A549 (cell line): ENCODE measurements around the gene SLC22A2. TPM values are rescaled to one million over a fixed set of nuclear protein-coding genes. Genes with fewer than 3 reads are reported as not detected.

Source experiments
- ATAC-seq, 2 experiments: fragments of 200-7000 bp in 1 of 2; fragments of >200 bp in 1 of 2; cut with Nextera tagmentation in 1 of 2; cut with Tn5 transposase in 1 of 2; 3 replicates each; pipeline versions ENCODE4 v1.8.0 to v1.9.1; 2018 to 2020; ENCODE audit warnings: mild to moderate bottlenecking in 1 of 2, moderate library complexity in 1 of 2
- CTCF ChIA-PET: fragments of 300-600 bp; sonication (Branson Sonifier 250); formaldehyde crosslinking; extraction: SDS; loops from one replicate; lab custom pipeline; 2021; ENCODE audit warnings: antibody characterized with exemption, inconsistent platforms; lab: Yijun Ruan, JAX
- POLR2A ChIA-PET: fragments of 350-600 bp; formaldehyde crosslinking; extraction: SDS; loops from one replicate; lab custom pipeline; 2021; ENCODE audit warnings: antibody characterized with exemption, inconsistent platforms; lab: Yijun Ruan, JAX
- DNase-seq, 2 experiments: peaks; one replicate each; pipeline versions ENCODE4 v3.0.0 to v3.0.0-alpha.2; 2011 to 2016; ENCODE audit warnings: low read depth in 1 of 2, low spot score in 1 of 2
- FAIRE-seq: peaks from 2 replicates; lab custom pipeline; 2011; peaks lifted over from hg19 to GRCh38; lab: Jason Lieb, UNC
- H3K27ac ChIP-seq, 2 experiments: fragments of >200 bp; sonication (Bioruptor Twin); formaldehyde crosslinking; 3 replicates each; pipeline ENCODE4 v1.5.1; 2016 to 2017
- H3K4me1 ChIP-seq: fragments of >200 bp; sonication (Bioruptor Twin); formaldehyde crosslinking; 3 replicates; pipeline ENCODE4 v1.6.1; 2016
- H3K4me2 ChIP-seq: fragments of >200 bp; sonication (Bioruptor Twin); formaldehyde crosslinking; 3 replicates; pipeline ENCODE4 v1.6.1; 2016
- H3K4me3 ChIP-seq: fragments of >200 bp; sonication (Bioruptor Twin); formaldehyde crosslinking; 3 replicates; pipeline ENCODE4 v1.5.1; 2016
- H3K9me3 ChIP-seq: fragments of >200 bp; sonication (Bioruptor Twin); formaldehyde crosslinking; 3 replicates; pipeline ENCODE4 v1.6.1; 2016
- BCL3 ChIP-seq: fragments of >200 bp; sonication (Bioruptor Twin); formaldehyde crosslinking; IDR thresholded peaks from 3 replicates; pipeline ENCODE4 v1.6.1; 2016
- BHLHE40 ChIP-seq: IDR thresholded peaks from 2 replicates; pipeline ENCODE4 v1.6.1; 2012; ENCODE audit warnings: low read depth, low read length, inconsistent platforms
- CHD2 ChIP-seq: fragments of 150-350 bp; IDR thresholded peaks from 2 replicates; pipeline ENCODE4 v1.6.1; 2014; ENCODE audit warnings: low read length; ENCODE audit not compliant: partially characterized antibody
- E2F6 ChIP-seq: IDR thresholded peaks from 2 replicates; pipeline ENCODE4 v1.6.1; 2012; ENCODE audit warnings: low read depth, borderline replicate concordance
- EHMT2 ChIP-seq: fragments of 200-600 bp; sonication (generic); IDR thresholded peaks from 2 replicates; pipeline ENCODE4 v1.6.1; 2016; ENCODE audit warnings: antibody characterized with exemption, low read depth, mild to moderate bottlenecking, moderate library complexity
- FOSL2 ChIP-seq, 2 experiments: fragments of 450-650 bp in 1 of 2; fragments of >200 bp in 1 of 2; sonication (Bioruptor Twin) in 1 of 2; formaldehyde crosslinking; IDR thresholded peaks; 2 replicates each; pipeline versions ENCODE4 v1.5.0 to v1.6.1; 2016 to 2020; ENCODE audit warnings: mild to moderate bottlenecking in 1 of 2, moderate library complexity in 1 of 2
- FOXS1 ChIP-seq: fragments of 250-450 bp; sonication (Bioruptor Pico); IDR thresholded peaks from 2 replicates; pipeline ENCODE4 v1.5.0; 2020; ENCODE audit warnings: mild to moderate bottlenecking, moderate library complexity
- GATA3 ChIP-seq: IDR thresholded peaks from 2 replicates; pipeline ENCODE4 v1.6.1; 2012; ENCODE audit warnings: borderline replicate concordance
- HDAC2 ChIP-seq: fragments of 200-600 bp; sonication (generic); IDR thresholded peaks from 2 replicates; pipeline ENCODE4 v1.6.1; 2016
- HOXB13 ChIP-seq: fragments of 250-450 bp; sonication (Bioruptor Pico); IDR thresholded peaks from 2 replicates; pipeline ENCODE4 v1.5.0; 2020; ENCODE audit warnings: low read depth, mild to moderate bottlenecking, moderate library complexity
- JUN ChIP-seq, 2 experiments: fragments of >200 bp; sonication (Bioruptor Twin); formaldehyde crosslinking; IDR thresholded peaks; 2 replicates in 1 of 2; 3 replicates in 1 of 2; pipeline ENCODE4 v1.6.1; 2016 to 2017
- JUNB ChIP-seq: fragments of >200 bp; sonication (Bioruptor Twin); formaldehyde crosslinking; IDR thresholded peaks from 2 replicates; pipeline ENCODE4 v1.6.1; 2016
- KDM1A ChIP-seq: fragments of 200-600 bp; sonication (generic); IDR thresholded peaks from 2 replicates; pipeline ENCODE4 v1.6.1; 2016; ENCODE audit warnings: low read depth, mild to moderate bottlenecking
- KDM5A ChIP-seq: fragments of 200-600 bp; sonication (generic); IDR thresholded peaks from 2 replicates; pipeline ENCODE4 v1.6.1; 2016; ENCODE audit warnings: antibody characterized with exemption, mild to moderate bottlenecking
- MYC ChIP-seq: IDR thresholded peaks from 2 replicates; pipeline ENCODE4 v1.6.1; 2012; ENCODE audit warnings: mild to moderate bottlenecking, inconsistent platforms, low read length, improper control_type of control experiment, borderline replicate concordance
- NR3C1 ChIP-seq: fragments of >200 bp; sonication (Bioruptor Twin); formaldehyde crosslinking; IDR thresholded peaks from 3 replicates; pipeline ENCODE4 v1.6.1; 2017
- POLR2A ChIP-seq: IDR thresholded peaks from 2 replicates; pipeline ENCODE4 v1.6.1; 2012; ENCODE audit warnings: mild to moderate bottlenecking, low read length
- RAD21 ChIP-seq, 2 experiments: fragments of >200 bp in 1 of 2; sonication (Bioruptor Twin) in 1 of 2; formaldehyde crosslinking in 1 of 2; IDR thresholded peaks in 1 of 2; conservative IDR thresholded peaks in 1 of 2; 2 replicates in 1 of 2; 3 replicates in 1 of 2; pipeline ENCODE4 v1.6.1; 2012 to 2018; ENCODE audit warnings: inconsistent platforms in 1 of 2
- RARB ChIP-seq: fragments of 250-450 bp; sonication (Bioruptor Pico); IDR thresholded peaks from 2 replicates; pipeline ENCODE4 v1.8.0; 2021; ENCODE audit warnings: mild to moderate bottlenecking, moderate library complexity
- TP53 ChIP-seq: fragments of 250-450 bp; sonication (Bioruptor Pico); IDR thresholded peaks from 2 replicates; pipeline ENCODE4 v1.5.0; 2021; ENCODE audit warnings: mild to moderate bottlenecking, moderate library complexity
- USF2 ChIP-seq: fragments of 450-650 bp; IDR thresholded peaks from 2 replicates; pipeline ENCODE4 v1.6.1; 2014; ENCODE audit warnings: antibody characterized with exemption
- ZC3H11A ChIP-seq: fragments of 450-650 bp; IDR thresholded peaks from 2 replicates; pipeline ENCODE4 v1.6.1; 2014; ENCODE audit warnings: antibody characterized with exemption, mild to moderate bottlenecking
- WGBS: methylation state at CpG from one replicate; pipeline ENCODE4 v1.1.6; 2017; ENCODE audit errors: missing lambda C conversion rate; 5-methylcytosine and 5-hydroxymethylcytosine counted together
- polyA plus RNA-seq, 4 experiments: library from polyadenylated mRNA; depleted of rRNA in 3 of 4; stranded (reverse); fragments of >200 nt; fragmentation: RNase III in 1 of 4; extraction: RNeasy Plus Mini Kit Qiagen cat#74134 plus additional on column Dnase treatment in 1 of 4; gene quantifications; 2 replicates in 3 of 4; 3 replicates in 1 of 4; pipeline ENCODE4 v1.2.3, GENCODE V29; 2011 to 2017
- TF ChIP-seq, protein P1 (sequence below): fragments of 200-600 bp; sonication (generic); IDR thresholded peaks from 2 replicates; pipeline ENCODE4 v1.6.1; 2016; ENCODE audit warnings: antibody characterized with exemption, mild to moderate bottlenecking, moderate library complexity
- TF ChIP-seq, protein P2 (sequence below): fragments of 150-350 bp; IDR thresholded peaks from 2 replicates; pipeline ENCODE4 v1.6.1; 2014; ENCODE audit warnings: low read depth, mild to moderate bottlenecking, low read length
- TF ChIP-seq, protein P3 (sequence below): IDR thresholded peaks from 2 replicates; pipeline ENCODE4 v1.6.1; 2012

The SLC22A2 gene
- polyA plus RNA-seq, 2 of the 4 experiments (the other 2 are of a cell fraction): 0.04 TPM; not detected in 1

DNA sequence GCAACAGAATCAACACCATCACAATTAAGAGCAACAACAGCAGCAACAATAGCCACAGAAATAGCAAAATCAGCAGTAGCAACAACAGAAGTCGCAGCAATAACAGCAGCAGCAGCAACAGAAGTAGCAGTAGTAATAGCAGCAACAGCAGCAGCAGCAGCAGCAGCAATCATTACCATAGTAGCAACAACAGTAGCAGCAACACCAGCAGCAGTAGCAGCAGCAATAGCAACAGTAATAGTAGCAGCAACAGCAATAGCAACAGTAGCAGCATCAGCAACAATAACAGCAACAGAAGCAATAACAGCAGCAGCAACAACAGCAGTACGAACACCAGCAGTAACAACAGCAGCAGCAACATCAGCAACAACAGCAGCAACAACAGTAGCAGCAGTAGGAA lies 39.8 kb downstream of the SLC22A2 start:
- Histone ChIP-seq H3K9me3 (peaks cover 3% of the 10 kb centered on the region; the same call in 1 of the 3 replicates), H3K4me2 (no peak overlapping the region), H3K27ac (no peak overlapping the region), H3K4me3 (no peak overlapping the region), H3K4me1 (0 out of 3 replicates have a peak, but pooled peaks cover 2% of the 10 kb centered on the region)
- CTCF ChIA-PET: no interaction called here
- WGBS: 66% methylated on average over 2 of the region's 2 CpGs
- FAIRE-seq: no peak
- peak in 1 of 2 experiments; percentile 66; a peak in 1 of 6 replicates for ATAC-seq
- POLR2A ChIA-PET: no interaction called here
- no peak for DNase-seq
- TF ChIP-seq, protein P1, sequence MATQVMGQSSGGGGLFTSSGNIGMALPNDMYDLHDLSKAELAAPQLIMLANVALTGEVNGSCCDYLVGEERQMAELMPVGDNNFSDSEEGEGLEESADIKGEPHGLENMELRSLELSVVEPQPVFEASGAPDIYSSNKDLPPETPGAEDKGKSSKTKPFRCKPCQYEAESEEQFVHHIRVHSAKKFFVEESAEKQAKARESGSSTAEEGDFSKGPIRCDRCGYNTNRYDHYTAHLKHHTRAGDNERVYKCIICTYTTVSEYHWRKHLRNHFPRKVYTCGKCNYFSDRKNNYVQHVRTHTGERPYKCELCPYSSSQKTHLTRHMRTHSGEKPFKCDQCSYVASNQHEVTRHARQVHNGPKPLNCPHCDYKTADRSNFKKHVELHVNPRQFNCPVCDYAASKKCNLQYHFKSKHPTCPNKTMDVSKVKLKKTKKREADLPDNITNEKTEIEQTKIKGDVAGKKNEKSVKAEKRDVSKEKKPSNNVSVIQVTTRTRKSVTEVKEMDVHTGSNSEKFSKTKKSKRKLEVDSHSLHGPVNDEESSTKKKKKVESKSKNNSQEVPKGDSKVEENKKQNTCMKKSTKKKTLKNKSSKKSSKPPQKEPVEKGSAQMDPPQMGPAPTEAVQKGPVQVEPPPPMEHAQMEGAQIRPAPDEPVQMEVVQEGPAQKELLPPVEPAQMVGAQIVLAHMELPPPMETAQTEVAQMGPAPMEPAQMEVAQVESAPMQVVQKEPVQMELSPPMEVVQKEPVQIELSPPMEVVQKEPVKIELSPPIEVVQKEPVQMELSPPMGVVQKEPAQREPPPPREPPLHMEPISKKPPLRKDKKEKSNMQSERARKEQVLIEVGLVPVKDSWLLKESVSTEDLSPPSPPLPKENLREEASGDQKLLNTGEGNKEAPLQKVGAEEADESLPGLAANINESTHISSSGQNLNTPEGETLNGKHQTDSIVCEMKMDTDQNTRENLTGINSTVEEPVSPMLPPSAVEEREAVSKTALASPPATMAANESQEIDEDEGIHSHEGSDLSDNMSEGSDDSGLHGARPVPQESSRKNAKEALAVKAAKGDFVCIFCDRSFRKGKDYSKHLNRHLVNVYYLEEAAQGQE: no peak
- TF ChIP-seq FOXS1 (no peak), BCL3 (no peak), KDM5A (no peak), EHMT2 (no peak)

- Histone ChIP-seq H3K9me3 (peaks cover 3% of the 10 kb centered on the region; the same call in 1 of the 3 replicates), H3K4me2 (no peak overlapping the region), H3K4me3 (no peak overlapping the region)
- CTCF ChIA-PET: no interaction called here
- POLR2A ChIA-PET: no interaction called here
- no peak for ATAC-seq
- 65% methylated on average over 4 of the region's 4 CpGs for WGBS
- FAIRE-seq: no peak
- TF ChIP-seq FOSL2 (IDR thresholded peaks at IDR 0.05) (no peak), FOSL2 (CRISPR knock-in tag; IDR thresholded peaks at IDR 0.05) (no peak), JUN (IDR thresholded peaks at IDR 0.05) (no peak), ZC3H11A (no peak), RARB (CRISPR knock-in tag) (no peak), USF2 (no peak), E2F6 (no peak), KDM1A (no peak)
- TF ChIP-seq, all 56 proteins: peak for 0
- no peak overlapping the region for H3K27ac ChIP-seq
- no peak for DNase-seq
- 0 out of 3 replicates have a peak, but pooled peaks cover 2% of the 10 kb centered on the region for H3K4me1 ChIP-seq
These were observed 40.8 kb downstream of the SLC22A2 start for GRCh38 chr6:160217863-160218262.

- H3K4me1 ChIP-seq: 0 out of 3 replicates have a peak, but pooled peaks cover 2% of the 10 kb centered on the region
- H3K4me2 ChIP-seq: no peak overlapping the region
- CTCF ChIA-PET: no interaction called here
- H3K9me3 ChIP-seq: peaks cover 3% of the 10 kb centered on the region; the same call in 1 of the 3 replicates
- DNase-seq (no peak), FAIRE-seq (no peak), ATAC-seq (no peak)
- 65% methylated on average over 1 of the region's 1 CpG for WGBS
- H3K27ac ChIP-seq: no peak overlapping the region
- POLR2A ChIA-PET: no interaction called here
- H3K4me3 ChIP-seq: no peak overlapping the region
- TF ChIP-seq JUNB (no peak), NR3C1 (no peak), HDAC2 (no peak), EHMT2 (no peak), BHLHE40 (no peak), JUN (IDR thresholded peaks at IDR 0.05) (no peak), HOXB13 (no peak), RAD21 (conservative IDR thresholded peaks at IDR 0.05 in 1 of 2, IDR thresholded peaks at IDR 0.05 in 1 of 2) (no peak), TP53 (CRISPR knock-in tag) (no peak), CHD2 (no peak), BCL3 (no peak), MYC (no peak), GATA3 (no peak), POLR2A (no peak)
- TF ChIP-seq, protein P2, sequence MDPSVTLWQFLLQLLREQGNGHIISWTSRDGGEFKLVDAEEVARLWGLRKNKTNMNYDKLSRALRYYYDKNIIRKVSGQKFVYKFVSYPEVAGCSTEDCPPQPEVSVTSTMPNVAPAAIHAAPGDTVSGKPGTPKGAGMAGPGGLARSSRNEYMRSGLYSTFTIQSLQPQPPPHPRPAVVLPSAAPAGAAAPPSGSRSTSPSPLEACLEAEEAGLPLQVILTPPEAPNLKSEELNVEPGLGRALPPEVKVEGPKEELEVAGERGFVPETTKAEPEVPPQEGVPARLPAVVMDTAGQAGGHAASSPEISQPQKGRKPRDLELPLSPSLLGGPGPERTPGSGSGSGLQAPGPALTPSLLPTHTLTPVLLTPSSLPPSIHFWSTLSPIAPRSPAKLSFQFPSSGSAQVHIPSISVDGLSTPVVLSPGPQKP: no peak
- TF ChIP-seq, protein P3, sequence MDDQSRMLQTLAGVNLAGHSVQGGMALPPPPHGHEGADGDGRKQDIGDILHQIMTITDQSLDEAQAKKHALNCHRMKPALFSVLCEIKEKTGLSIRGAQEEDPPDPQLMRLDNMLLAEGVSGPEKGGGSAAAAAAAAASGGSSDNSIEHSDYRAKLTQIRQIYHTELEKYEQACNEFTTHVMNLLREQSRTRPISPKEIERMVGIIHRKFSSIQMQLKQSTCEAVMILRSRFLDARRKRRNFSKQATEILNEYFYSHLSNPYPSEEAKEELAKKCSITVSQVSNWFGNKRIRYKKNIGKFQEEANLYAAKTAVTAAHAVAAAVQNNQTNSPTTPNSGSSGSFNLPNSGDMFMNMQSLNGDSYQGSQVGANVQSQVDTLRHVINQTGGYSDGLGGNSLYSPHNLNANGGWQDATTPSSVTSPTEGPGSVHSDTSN: no peak
These were observed 41.5 kb downstream of the SLC22A2 start for GRCh38 chr6:160217073-160217472.
